TTC549 (cell line): Measurements from ENCODE around the gene HAP1.
"Not testable (repeated sequence)": the region's sequence is repeated elsewhere in the genome, so short reads cannot be mapped to it uniquely, and the experiment has no call there.

Source experiments
- FAIRE-seq: peaks from 2 replicates; lab custom pipeline; 2012; peaks lifted over from hg19 to GRCh38; lab: Jason Lieb, UNC

HAP1 gene, protein sequence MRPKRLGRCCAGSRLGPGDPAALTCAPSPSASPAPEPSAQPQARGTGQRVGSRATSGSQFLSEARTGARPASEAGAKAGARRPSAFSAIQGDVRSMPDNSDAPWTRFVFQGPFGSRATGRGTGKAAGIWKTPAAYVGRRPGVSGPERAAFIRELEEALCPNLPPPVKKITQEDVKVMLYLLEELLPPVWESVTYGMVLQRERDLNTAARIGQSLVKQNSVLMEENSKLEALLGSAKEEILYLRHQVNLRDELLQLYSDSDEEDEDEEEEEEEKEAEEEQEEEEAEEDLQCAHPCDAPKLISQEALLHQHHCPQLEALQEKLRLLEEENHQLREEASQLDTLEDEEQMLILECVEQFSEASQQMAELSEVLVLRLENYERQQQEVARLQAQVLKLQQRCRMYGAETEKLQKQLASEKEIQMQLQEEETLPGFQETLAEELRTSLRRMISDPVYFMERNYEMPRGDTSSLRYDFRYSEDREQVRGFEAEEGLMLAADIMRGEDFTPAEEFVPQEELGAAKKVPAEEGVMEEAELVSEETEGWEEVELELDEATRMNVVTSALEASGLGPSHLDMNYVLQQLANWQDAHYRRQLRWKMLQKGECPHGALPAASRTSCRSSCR

DNA sequence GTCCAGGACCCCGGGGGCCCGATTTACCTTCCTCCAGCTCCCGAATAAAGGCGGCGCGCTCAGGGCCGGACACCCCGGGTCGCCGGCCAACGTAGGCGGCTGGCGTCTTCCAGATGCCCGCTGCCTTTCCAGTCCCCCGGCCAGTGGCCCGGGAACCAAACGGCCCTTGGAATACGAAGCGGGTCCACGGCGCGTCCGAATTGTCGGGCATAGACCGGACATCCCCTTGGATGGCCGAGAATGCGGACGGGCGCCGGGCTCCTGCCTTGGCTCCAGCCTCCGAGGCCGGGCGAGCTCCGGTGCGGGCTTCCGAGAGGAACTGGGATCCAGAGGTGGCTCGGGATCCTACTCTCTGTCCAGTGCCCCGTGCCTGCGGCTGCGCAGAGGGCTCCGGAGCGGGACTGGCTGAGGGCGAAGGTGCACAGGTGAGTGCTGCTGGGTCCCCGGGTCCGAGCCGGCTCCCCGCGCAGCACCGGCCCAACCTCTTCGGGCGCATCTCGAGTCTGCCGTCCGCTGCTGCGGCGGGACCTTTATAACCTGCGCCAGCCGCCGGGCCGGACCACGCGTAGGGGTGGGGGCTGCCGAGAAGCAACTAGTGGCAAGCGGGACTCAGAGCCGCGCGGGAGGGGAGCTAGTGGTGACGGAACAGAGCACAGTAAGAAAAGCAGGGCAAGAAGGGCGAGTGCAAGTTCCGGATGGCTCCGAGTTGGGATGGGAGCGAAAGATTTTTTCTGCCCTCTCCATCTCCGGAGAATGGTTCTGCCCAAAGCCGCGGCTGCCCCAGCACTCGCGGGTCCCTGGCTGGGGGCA is at the start of gene HAP1:
TSS of gene HAP1 (minus strand) at position 505 of the 810 bp plus-strand sequence. CDS start at position 496, 9 bp downstream.
- FAIRE-seq, result no peak

DNA sequence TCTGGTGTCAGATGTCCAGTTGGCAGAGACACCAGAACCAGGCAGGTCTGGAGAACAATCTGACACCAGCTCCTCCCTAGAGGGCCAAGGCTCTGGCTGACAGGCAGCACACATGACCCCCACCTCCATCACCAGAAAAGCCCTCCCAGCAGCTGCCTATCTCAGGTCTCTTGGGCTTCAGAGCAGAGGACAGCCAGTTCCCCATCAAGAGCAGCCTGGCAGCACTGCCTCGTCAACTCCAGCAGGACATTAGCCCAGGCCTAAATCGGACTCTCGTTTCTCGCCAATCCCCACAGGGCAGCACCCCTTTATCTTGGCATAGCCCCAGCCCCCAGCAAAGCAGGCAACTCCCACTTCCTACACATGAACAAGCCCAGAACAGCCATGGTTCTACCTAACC is 47.7 kb upstream of the HAP1 start:
- no peak for FAIRE-seq

DNA sequence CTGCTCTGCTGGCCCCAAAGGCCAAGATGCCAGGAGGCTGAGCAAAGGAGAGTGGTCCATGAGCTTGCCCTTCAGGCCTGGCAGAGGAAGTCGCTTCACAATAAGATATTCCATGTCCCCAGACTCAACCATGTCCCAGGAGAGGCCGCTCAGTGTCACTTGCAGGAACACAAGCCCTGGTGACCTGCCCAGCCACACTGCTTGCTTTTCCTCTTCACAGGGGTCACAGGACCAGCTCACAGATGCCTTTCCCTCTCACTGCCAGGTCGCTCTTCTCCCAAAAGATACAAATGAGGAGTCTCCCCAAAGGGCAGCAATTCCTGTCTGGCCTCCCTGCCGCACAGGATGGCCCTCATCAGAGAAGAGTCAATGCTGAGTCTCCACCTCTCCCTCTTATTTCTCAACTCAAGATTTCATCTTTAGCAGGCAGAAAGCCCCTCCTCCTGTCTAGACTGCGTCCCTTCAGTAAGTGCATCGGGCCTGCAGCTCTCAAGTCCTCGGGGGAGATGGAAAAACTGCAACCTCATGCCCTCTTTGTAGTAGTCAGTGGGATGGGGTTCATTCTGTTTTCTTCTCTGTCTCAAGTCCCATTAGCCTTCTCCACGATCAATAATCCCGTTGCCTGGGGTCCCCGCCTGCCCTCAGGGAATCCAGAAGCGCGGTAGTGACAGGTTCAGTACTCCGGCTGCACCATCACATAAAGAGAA is 47.1 kb upstream of the HAP1 start:
- FAIRE-seq, result no peak

DNA sequence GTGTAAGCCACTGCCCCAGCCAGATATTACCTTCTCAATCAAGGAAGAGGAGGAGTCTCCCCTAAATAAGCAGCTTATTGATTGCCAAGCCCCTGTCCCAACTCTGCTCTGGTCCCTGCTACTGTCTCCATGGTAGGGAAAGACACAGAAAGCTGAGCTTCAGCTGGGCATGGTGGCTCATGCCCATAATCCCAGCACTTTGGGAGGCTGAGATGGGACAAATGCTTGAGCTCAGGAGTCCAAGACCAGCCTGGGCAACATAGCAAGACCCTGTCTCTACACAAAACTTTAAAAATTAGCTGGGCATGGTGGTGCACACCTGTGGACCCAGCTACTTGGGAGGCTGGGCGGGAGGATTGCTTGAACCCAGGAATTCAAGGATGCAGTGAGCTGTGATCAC is 45.5 kb upstream of the HAP1 start:
- FAIRE-seq, result no peak

DNA sequence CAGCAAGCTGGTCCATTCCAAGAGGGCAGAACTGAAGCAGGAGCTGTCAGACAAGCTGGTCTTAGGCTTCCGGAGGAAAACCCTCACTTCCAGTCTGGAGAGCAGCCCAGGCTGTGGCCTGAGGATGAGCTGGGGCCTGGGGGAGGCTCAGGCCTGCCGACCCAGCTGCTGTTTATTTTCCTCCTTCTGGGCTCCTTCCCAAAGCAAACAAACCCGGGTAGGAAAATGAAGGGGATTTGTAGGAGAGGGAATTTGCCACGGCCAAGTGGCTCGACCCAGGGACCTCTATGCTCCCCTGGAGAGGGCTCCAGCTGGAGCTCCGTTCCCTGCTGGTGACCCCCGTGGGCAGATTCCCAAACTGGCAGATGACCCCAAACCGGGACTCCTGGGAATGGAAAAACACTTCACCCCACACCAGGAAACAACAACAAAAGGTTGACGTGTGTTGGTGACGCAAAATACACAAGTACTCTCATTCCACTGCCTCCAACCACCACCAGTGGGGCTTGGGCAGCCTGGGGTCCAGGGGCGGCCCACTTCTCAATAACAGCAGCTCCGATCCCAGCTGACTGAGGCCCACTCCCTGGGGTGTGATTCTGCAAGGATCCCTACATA is 43.2 kb upstream of the HAP1 start:
- FAIRE-seq, result no peak

DNA sequence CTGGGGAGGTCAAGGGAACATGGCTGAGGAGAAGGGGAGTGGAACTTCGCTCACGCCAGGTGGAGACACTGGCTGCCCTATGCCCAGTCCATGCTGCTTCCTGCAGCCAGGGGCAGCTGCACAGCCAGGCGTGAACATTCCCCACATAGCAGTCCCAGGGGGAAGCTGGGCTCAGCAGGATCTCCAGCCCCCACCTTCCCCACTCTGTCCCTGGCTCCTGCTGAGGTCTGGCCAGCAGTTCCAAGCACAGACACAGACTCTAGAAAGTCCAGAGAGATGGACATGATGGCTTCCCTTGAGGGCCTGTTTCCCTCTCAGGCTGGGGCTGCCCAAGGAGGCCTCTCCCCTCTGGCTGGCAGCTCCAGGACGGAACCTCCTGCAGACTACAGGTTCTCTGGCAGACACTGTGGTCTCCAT is 42.7 kb upstream of the HAP1 start:
- no peak for FAIRE-seq

DNA sequence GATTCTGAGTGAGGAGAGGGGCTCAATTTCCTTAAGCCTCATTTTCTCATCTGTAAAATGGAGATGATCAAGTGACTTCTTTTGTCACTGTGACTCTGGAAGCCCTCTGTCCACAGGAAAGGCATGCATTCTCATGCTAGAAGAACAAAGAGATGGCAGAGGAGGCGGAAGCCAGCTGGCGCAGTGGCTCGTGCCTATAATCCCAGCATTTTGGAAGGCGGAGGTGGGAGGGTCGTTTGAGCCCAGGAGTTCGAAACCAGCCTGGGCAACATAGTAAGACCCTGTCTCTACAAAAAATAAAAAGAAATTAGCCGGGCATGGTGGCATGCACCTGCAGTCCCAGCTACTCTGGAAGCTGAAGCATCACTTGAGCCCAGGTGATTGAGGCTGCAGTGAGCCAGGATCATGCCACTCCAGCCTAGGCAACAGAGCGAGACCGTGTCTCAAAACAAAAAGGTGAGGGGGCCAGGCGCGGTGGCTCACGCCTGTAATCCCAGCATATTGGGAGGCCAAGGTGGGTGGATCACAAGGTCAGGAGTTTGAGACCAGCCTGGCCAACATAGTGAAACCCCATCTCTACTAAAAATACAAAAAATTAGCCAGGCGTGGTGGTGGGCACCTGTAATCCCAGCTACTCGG is 41.9 kb upstream of the HAP1 start:
- FAIRE-seq, result not testable (repeated sequence)

DNA sequence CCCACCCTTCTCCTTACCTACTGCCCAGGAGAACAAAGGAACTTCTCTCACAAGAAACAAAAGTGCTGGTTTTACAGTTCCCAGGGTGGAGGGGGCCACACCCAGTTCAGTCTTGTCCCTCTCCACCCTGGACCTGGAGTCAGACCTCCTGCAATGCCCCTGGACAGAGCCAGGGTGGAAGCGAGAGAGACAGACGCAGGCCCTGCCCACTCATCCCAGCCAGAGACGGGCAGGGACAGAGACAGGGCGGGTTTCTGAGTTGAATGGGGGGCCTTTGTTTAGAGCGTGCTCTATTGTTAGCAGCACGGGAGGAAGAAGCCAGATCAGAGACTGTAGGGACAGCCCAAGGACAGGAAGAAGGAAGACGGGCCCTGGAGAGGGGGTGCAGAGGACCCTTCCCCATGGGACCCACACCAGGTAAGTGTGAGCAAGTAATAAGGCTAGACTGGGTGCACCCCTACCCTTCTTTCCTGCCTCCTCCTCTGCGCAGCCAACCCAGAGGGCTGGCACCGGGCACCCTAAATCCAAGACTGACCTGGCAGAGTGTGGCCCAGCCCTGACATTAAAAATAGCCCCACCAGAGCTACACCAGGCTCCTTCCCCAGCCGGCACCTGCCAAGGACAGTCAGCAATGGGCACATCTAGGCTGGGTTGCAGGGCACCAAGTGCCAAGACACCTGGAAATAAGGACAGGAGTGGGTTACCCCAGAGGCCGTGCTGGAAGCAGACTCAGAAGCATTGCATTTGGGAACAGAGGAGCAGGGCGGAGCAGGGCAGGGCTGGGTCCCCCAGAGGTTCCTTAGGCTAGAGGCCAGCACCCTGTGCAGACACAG is 41.2 kb upstream of the HAP1 start:
- no peak for FAIRE-seq

DNA sequence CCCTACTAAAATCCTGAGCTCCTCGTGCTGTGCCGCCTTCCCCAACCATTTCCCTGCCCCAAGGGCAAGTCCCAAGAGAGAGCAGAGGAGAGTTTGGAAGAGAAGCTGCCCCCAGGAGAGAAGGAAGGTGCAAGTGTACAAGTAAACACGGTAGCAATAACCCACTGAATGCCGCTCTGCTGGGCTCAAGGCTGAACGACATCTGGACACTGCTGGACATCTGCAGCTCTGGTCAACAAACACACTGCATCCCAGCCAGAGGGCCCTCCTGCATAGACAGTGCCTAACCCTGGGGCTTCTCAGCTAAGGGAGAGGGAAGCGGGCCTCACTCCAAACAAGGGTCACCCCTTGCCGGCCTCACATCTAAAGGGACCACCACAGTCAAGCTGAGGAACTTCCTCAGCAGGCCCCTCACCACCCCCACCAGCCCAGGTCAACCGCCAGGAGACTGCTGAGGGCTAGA is 39.3 kb upstream of the HAP1 start:
- no peak for FAIRE-seq

DNA sequence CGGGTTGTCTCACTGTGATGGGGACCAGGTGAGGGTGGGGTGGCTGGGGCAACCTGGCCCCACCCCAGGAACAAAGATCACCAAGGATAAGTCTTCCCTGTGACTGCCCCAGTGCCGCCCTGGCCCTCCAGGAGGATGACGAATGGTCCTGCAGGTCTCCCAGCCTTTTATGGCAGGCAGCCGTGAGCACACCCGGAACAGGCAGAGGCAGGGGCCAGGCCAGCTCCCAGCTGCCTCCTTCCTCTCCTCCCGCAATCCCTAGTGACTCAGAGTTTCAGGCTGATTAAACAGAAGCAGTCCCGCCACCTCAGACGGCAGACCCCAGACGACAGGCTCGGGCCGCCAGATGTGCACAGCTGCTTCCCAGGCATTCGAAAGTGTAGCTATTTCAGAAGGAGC is 38.7 kb upstream of the HAP1 start:
- FAIRE-seq, result no peak

DNA sequence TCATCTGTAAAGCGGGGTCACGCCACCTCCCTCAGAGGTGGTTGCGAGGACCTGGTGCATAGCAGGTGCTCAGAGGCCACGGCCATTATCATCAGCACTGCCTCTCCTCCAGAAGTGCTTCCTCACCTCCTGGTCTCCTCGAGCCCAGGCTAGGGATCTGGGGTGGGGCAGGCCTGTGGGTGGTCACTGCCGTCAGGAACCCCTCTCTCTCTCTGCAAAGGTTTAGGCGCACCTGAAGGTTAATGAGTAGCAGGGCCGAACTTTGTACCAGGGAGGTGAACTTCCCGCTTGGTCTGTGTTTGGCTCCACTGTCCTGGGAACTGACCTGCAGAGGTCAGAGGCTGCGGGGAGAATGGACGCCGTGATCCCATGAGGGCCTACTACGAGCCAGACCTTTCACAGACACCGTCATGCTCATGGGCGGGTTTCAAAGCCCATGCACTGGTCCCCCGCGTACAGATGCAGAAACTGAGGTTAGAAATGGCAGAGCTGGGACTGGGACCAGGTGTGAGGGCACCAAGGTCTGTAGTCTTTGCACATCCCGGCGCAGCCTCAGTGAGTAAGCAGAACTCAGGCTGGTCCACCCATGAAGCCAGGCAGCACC is 38.2 kb upstream of the HAP1 start:
- no peak for FAIRE-seq

DNA sequence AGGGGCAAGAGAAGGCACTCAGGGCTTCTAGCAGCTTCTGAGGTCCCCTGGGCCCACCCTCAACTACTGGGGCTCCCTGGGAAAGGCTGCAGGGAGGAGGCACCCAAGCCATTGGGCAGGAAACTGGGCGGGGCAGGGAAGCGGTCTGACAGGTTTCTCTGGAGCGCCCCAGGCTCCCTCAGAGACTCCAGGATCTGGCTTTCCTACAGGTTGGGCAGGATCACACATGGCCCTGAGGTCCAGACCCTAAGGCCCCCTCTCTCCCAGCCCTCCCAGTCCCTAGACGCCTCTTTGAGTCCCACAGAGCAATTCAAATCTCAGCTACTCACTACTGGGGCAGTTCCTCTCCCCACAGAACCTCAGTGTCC is 37.8 kb upstream of the HAP1 start:
- FAIRE-seq, result no peak

DNA sequence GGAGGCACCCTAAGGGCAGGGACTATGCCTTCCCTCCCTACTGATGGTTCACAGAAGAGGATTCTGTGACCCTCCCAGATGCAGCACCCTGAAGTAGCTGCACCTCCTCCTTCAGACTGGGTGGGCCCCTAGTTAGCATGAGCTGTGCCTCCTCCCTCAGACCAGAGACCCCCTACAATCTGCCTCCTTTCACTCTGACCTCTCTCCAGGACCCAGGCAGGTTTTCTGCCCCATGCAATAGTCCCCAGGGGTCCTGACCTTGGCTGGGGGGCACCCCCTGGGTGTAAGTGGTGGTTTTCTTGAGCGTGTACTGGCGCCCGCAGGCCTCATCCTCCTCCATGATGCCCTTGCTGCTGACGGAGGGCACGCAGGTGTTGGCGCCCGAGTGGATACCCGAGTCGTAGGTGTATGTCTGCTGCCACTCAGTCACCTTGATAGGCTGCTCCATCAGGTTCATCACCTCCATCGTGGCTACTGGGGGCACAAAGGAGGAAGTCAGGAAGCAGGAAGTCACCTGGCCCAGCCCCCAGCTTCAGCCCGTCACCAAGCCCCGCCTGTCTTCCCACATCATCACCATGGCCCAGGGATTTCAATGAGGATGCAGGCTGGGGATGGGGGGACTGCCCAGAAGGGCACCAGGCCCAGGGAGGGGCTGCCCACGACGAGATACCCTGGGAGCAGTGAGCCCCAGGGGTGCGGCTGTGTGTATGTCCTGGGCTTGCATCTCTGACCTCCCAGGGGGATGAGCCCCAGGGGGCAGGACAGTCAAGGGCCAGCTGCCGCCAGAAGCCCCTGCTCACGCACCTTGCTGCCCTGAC is 37.2 kb upstream of the HAP1 start:
- no peak for FAIRE-seq

DNA sequence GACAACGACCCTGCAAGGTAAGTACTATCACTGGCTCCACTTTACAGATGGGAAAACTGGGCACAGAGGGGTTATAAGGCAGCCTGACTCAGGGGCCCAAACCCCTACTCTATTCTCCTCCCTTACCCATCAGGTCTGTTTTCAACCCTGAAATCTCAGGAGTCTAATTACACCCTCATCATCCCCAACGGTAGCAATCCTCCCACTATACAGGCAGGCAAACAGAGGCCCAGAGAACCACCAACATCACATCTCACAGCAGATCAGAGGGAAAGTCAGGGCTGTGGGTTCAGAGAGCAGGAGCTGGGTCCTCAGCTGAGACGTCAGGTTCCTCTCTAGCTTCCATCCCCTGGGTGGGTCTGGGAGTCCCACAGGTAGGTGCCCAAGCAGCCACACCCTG is 35.5 kb upstream of the HAP1 start:
- no peak for FAIRE-seq

DNA sequence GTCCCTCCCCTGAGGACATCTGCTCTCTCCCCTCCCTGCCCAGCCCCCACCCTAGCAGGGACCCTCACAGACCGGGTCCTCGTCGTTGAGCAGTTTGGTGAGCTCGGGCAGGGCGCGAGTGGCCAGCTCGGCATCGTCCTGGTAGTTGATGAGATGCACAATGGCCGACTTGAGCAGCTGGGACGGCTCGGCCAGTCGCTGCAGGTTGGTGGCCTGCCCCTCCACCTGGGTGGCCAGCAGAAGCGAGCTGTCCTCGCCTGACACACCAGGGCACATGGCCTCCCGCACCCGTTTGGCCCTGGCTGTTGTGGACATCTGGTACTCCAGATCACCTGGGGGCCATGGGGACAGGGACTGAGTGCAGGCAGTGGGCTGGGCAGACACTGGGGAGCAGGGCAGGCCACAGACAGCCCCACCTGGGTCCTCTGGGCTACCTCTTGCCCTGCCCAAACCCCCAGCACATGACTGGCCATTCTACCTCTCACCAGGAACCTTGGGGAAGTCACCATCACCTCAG is 35.0 kb upstream of the HAP1 start:
- no peak for FAIRE-seq

DNA sequence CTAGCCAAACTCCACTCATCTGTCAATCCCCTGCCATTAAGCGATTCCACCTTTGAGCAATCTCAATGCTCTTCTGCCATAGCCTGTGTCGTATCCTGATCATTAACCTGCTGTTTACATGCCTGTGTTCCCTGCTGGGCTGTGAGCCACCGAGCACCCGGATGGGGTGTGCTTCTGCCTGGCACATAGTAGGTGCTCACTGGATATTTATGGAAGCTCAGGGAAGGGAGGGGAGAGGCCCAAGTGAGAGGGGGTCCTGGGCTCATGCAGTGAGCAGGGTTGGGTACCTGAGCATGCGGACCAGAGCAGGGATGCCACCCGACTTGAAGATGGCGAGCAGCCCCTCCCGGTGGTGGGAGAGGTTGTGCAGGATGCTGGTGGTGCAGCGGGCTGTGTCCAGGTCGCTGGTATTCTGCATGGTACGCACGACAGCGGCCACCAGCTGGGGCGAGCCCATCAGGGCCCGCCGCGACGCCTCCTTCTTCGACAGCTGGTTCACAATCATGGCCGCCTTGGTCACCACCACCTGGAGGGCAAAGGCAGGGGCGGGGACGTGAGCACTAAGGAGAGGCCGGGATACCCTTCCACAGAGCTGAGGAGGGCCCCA is 34.3 kb upstream of the HAP1 start:
- FAIRE-seq, result no peak

DNA sequence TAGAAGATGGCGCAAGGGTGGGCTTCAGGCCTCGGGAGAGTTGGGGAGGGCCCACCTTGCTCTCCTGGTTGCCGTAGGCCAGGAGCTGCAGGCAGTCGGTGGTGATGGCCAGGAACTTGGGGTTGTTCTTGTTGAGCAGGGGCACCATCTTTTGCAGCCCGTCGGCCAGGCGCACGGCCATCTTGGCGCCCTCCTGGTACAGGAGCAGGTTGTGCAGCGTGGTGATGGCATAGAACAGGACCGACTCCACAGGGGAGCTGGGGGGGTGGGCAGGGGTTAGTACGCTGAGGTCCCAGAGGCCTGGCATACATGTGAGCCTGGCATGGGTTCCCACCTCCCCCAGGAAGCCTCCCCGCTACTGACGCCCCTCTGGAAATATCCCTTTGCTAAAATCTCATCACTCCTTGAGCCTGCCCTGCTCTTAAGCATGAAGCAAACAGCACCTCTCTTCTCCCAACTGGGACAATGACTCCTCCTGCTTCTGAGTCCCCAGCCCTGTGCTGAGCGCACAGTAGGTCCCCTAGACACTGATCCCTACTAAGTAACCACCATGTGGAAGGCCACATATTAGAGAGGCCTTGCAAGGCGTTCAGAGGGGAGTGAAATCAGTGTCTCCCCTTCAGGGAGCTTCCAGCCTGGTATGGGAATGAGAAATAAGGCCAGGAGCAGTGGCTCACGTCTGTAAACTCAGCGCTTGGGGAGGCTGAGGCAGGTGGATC is 33.0 kb upstream of the HAP1 start:
- FAIRE-seq, result no peak

DNA sequence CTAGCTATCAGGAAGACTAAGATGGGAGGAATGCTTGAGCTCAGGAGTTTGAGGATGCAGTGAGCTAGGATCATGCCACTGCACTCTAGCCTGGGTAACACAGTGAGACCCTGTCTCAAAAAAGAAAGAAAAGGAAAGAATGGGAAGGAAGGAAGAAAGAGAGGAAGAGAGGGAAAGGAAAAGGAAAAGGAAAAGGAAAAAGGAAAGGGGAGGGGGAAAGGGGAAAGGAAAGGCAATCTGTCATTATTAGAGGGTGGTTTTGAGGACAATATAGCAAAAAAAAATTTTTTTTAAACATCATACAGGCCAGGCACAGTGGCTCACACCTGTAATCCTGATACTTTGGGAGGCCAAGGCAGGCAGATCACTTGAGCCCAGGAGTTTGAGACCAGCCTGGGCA is 31.7 kb upstream of the HAP1 start:
- FAIRE-seq, result no peak
